HG03432 (cell line): ENCODE data around the gene PYY.
"Not testable (repeated sequence)": the region's sequence is repeated elsewhere in the genome, so short reads cannot be mapped to it uniquely, and the experiment has no call there.

Source experiments
- ATAC-seq: cut with Tn5 transposase; IDR thresholded peaks from one replicate; pipeline ENCODE4 v1.9.1; 2021; ENCODE audit warnings: mild to moderate bottlenecking, moderate library complexity; ENCODE audit not compliant: unreplicated experiment

The PYY gene

DNA sequence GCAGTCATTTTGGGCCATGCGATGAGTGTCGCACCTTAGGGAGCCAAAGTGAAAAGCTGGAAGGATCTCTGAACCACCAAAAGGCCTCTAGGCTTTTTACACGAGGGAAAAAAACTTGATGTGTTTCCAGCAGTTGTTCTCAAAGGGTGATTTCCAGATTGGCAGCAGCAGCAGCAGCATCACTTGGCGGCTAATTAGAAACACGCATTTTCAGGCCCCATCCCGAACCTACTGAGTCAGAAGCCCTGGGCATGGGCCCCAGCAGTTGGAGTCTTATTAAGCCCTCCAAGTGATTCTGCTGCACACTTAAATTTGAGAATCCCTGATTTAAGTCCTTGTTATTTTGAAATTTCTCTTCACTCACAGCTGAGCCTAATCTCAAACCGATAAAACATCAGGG, 25.3 kb upstream of the PYY start:
- ATAC-seq: no peak

DNA sequence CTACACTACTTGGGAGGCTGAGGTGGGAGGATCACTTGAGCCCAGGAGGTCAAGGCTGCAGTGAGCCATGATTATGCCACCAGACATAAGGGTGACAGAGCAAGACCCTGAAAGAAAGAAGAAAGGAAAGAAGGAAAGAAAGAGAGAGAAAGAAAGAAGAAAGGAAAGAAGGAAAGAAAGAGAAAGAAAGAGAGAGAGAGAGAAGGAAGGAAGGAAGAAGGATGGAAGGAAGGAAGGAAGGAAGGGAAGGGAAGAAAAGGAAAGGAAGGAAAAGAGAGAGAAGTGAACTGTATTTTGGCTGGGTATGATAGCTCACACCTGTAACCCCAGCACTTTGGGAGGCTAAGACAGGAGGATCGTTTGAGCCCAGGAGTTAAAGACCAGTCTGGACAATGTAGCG, 24.3 kb upstream of the PYY start:
- ATAC-seq: no peak

DNA sequence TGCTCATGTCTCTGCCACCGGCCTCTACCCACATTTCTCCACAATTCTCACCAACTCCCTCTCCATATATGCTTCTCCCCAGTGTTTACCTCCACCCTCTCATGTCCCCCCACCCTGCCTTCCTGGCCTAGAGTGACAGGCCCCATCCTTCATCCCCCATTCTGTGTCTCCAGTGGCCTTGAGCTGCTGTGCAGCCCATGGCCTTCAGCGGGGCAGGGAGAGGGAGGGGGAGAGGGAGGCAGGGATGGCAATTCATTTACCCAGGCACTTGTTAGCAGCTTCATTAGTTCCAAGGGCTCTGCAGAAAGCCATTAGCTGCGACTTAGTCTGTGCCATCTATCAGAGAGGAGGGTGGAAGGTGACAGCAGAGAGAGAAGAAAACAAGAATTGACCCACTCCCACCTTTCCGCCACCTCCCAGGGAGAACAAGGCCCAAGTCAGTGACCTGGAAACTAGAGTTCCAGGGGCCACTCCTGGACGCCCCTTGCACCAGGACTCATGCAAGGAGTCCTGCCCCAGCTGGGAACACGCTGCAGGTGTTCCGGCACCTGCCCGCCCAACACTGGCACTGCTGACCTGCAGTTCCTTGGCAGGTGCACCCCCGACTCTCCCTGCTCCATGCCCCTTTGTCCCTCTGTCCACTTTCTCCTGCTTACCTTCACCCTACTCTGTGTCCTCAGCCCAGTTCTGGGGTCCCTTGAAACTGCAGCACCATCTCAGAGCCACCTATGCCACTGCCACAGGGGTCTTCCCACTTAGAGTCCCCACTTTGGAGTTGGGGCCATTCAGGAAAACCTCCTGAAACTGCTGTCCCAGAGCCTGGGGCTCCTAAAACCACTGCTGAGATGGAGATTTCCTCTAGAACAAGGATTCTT, 23.5 kb upstream of the PYY start:
- no peak for ATAC-seq

DNA sequence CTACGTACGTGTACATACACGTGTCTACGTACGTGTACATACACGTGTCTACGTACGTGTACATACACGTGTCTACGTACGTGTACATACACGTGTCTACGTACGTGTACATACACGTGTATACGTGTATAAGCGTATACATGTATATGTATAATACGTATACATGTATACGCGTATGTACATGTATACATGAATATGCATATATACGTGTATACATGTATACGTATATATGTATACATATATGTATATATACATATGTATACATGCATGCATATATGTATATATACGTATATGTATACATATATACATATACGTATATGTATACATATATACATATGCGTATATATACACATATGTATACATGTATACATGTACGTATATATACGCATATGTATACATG, 22.2 kb upstream of the PYY start:
- ATAC-seq: no peak

DNA sequence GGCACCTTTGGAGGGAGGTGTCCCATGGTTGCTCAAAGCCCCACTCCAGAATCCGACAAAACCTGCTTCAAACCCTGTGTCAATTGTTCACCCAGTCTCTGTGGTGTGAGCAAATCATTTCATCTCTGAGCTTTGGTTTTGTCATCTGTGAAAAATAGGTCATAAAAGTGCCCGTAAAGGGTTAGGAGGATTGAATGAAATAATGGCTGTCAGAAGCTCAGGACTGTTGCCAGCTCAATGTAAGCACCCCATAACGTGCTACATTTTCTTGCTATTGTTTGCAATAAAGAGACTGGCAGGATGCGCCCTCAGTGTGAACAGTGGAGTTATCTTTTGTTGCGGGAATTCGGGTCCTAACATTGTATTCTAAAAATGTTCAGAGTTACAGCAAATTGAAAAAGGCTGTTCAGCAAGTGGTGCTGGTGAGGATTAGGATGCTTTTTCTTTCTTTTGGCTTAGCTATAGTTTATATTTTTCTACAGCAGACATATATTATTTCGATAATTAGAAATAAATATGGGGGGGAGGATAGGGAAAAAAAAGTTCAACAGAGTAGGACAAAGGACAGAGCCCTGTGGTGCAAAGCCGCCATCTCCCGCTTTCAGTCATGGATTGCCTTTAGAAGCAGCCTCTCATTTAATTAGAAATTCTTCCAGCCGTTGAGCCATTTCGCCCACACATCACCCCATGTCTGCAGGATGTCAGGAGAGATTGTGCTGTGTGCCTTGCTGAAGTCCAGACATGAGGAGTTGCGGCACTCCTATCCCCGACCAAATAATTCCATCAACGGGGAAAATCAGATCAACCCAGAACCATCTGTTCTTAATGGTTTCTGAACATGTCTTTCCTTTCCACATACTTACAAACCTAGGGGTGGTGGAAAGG, 20.9 kb upstream of the PYY start:
- no peak for ATAC-seq

DNA sequence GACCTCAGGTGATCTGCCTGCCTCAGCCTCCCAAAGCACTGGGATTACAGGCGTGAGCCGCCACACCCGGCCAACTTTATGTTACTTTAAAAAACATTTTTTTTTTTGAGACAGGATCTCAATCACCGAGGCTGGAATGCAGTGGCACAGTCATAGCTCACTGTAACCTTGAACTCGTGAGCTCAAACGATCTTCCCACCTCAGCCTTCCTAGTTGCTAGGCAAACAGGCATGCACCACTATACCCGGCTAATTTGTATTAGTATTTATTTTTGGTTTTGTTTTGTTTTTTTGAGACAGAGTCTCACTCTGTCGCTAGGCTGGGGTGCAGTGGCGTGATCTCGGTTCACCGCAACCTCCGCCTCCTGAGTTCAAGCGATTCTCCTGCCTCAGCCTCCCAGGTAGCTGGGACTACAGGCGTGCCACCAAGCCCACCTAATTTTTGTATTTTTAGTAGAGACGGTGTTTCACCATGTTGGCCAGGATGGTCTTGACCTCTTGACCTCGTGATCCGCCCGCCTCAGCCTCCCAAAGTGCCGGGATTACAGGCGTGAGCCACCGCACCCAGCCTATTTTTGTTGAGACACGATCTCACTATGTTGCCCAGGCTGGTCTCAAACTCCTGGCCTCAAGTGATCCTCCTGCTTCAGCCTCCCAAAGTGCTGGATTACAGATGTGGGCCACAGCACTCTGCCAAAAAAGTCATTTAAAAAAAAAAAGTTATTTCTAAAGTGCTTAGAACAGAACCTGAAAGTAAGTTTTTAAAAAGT, 18.9 kb upstream of the PYY start:
- not testable (repeated sequence) for ATAC-seq

DNA sequence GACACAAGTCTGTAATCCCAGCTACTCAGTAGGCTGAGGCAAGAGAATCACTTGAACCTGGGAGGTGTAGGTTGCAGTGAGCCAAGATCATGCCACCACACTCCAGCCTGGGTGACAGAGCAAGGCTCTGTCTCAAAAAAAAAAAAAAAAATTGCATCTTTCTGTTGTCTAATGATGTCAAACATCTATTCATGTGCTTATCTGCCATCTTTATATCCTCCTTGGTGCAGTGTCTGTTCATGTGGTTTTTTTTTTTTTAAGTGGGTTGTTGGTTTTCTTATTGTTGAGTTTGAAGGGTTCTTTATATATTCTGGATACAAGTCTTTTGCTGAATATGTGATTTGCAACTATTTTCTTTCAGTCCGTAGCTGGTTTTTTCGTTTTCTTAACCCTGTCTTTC, 17.7 kb upstream of the PYY start:
- not testable (repeated sequence) for ATAC-seq

DNA sequence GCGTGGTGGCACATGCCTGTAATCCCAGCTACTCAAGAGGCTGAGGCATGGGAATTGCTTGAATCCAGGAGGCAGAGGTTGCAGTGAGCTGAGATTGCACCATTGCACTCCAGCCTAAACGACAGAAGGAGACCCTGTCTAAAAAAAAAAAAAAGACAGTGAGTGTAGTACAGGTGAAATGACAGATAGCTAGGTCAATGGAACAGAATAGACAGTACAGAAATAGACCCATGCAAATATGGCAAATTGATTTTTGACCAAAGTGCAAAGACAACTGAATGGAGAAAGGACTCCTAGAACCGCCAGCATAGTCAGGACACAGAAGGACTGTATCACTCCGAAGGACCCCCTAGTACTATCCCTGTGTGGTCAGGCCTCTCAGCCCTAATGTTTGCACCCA, 16.6 kb upstream of the PYY start:
- no peak for ATAC-seq

DNA sequence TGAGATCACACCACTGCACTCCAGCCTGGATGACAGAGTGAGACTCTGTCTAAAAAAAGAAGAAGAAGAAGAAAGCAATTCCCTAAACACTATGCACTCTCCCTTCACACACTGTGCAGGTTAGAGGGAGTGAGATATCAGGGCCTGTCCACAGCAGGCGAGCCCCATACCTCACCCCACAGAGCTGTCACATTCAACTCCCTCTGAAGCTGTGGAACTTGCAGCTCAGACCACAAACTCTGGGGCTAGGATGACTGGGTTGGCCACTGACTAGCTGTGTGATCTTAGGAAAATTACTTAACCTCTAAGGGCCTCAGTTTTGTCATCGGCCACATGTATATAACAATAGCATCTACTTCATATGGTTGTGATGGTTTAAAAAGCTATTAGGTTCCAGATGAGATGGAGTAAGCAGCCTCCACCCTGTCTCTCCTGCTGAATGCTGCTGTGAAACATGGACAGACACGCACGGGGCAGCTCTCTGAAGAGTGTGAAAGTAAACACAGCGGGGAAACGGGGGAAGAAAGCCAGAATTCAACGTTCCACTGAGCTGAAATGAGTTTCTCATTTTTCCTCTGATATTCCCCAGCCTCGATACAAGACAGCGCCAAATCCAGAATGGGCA, 13.6 kb upstream of the PYY start:
- ATAC-seq: no peak

DNA sequence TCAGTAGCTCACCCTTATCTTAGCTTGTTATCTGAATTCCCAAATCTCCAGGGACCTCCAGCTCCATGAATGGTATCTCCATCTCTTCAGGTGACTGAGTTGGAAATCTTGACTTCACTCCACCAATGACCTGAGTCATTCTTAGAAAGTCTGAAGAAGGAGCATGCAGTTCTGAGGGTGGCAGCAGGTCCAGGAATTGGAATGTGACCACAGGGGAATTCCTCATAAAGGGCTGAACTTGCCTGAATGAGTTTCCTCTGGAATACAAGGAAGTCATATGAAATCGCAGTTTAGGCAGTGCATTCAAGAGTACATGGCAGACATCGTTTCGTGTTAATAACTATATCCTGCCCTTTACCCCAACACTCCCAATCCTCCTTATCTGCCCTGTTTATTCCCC, 12.5 kb upstream of the PYY start:
- ATAC-seq: no peak

DNA sequence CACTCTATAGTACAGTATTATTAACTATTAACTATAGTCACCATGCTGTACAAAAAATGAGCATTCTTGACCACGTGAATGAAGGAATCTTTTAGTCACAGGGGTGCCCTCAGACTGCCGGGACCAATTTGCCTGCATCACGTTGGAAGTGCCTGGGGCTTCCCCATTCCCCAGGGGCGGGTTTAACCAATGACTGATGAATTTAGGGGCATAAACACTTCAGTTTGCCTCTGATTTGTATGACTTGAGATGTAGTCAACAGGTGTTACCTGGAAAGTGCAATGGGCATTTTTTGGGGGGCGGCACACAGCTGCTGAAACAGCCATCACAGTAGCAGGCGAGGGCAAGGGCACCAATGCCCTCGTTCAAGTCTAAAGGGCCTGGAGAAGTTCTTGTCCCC, 8.7 kb upstream of the PYY start:
- no peak for ATAC-seq

DNA sequence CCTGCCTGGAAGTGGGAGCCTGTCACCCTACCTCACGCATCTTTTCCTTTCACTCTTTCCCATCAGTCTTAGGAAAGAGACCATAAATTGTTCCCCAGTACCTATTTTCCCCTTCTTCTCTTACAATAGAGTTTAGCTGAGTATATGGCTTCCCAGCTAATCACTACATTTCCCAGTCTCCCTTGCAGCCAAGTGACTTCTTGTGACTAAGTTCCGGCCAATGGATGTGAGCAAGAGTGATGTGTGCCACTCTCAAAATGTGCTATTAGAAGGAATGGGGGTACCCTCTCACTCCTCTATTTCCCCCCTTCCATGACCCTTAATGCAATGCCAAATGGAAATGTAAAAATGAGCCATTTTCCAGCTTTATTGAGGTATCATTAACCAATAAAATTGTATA, 8.2 kb upstream of the PYY start:
- ATAC-seq: no peak

DNA sequence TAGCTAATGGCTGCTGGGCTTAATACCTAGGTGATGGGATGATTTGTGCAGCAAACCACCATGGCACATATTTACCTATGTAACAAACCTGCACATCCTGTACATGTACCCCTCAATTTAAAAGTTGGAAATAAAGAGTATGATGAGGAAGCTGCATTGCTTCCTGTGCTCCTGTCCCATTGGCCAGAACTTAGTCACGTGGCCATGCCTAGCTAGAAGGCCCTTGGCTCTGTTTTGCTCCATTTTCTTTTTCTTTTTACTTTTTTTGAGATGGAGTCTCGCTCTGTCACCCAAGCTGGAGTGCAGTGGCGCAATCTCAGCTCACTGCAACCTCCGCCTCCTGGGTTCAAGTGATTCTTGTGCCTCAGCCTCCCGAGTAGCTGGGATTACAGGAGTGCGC, 7.6 kb upstream of the PYY start:
- ATAC-seq: not testable (repeated sequence)

DNA sequence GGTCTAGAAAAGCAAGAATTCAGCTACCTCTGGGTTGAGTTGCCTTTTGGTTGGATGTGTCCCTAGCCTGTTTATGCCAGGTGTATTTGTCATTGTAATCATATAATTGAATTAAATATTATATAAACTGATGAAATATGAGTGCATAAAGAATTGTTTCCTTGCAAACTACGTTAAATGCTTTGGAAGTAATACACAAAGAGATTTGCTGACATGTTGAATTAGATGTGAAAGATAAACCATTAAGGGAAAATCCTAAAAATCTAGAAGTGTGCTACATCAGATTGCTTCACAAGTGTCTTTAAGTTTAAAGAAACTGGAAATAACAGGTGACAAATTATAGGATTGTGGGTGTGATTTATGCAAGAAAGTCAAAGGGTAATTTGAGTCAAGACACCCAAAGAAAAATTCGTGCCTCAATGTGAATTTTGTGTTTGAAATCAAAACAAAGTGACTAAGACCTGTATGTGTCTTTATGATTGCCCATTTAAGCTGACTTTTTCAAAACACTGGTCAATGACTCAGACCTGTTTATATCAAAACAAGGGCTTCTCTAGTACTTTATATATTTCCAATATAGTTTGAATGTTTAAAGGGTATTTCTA, 5.1 kb upstream of the PYY start:
- no peak for ATAC-seq

DNA sequence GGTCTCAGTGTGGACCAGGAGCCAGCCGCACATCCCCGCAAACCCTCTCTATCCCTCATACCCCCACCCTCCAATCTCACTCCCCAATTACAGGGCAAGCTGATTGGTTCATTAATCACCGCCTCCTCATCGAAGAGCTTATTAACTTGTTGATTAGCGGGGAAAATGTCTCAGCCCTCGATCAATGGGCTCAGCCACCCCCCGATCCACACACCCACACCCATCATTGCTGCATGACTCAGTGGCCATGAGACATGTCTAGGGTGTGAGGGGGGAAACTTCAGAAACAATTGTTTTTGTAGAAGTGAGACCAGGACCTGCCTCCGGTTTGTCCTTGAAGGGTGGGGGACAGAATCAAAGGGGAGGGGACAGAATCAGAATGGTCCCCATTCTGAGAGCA, 2.5 kb upstream of the PYY start:
- ATAC-seq: no peak

DNA sequence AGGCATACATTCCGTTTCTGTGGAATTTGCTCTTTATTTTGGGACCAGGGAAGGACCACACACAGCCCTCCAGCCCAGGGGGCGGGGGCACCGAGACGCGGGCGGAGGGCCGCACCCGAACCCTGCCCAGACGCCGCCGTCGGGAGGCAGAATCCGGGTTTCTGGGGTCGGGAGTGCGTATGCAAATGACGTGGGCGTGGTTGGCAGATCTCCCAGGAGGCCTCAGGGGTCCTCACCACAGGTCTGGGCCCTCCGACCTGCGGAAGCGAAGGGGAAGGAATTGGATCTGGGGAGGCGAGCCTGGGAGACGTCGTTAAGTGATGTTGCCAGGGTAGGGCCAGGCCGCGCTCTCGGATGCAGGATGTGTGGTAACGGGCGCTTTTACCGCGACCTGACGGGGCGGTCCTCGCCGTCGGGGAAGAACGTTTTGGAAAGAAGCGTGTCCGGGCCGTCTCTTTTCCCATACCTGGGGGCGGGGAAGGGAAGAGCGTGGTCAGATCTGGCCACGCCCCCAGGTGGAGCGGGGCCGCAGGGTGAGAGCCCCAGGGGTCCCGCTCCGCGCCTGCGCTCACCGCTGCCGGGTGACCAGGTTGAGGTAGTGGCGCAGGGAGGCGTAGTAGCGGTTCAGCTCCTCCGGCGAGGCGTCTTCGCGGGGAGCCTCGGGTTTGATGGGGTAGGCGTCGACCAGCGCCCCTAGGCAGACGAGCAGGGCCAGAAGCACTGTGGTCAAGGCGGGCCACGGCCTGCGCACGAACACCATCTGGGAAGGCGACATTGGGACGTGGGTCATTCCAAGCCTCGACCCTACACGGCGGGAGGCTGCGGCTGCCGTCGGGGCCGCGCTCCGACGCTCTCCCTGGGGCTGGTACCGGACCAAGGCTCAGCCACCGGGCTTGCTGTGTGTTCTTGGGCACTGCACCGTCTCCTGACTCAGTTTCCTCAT, 745 bp downstream of the PYY start:
- ATAC-seq: no peak

DNA sequence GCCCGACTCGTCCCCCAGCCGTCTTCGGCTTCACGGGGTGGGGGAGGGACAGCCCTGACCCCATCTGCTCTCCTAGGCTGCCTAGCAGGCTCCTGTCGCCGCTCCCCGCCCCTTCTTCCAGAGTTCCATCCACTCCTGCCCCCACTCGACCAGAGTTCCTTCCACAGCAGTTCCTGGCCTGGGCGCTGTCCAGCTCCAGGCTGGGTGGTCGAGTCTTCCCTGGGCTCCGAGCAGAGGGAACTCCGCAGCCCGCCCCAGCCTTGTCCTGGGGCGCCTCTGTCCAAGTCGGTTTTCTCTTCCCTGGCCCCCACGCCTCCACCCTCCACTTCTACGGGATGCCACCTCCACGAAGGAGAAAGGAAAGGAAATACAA, 1.4 kb downstream of the PYY start:
- ATAC-seq: no peak

DNA sequence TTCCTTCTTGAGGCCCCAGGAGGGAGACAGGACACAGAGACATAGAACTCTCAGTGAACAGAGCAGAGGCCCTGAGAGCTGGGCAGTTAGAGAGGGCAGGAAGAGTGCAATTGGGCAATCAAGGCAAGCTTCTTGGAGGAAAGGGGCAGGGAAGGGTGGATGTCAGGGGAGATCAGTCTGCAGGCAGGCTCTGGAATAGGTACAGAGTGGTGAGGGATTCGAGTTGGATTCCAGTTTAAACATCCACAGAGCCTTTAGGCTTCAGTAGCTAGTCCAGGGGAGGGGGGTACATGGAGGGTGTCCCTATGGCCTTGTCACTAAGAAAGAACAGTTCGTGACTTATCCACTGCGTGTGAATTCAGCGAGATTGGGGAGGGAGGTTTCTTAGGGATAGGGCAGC, 2.0 kb downstream of the PYY start:
- no peak for ATAC-seq

DNA sequence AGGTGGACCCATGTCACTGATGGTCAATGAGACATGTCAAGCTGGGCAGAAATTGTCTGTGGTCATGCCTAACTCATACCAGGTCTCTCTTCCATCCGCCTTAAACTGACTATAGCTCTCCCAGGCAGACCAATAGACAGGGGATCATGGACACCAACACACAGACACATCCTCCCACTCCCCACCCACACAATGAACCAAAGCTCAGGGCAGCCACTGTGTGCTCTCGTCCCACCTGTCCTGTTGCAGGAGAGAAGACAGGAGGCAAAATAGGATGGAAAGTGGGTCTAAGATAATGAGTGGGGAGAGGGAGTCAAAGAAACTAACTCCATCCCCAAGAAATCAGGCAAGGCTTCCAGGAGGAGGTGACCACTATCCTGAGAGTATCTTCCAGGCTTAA, 3.2 kb downstream of the PYY start:
- ATAC-seq: no peak
